ENCODE results near the gene AKR1B1. TPM values are rescaled to one million over a fixed set of nuclear protein-coding genes. Genes with fewer than 3 reads are reported as not detected.

AKR1B1 gene
- total RNA-seq, 4 donors from 2014 or later: 90.4 to 147 (median 123) TPM

DNA sequence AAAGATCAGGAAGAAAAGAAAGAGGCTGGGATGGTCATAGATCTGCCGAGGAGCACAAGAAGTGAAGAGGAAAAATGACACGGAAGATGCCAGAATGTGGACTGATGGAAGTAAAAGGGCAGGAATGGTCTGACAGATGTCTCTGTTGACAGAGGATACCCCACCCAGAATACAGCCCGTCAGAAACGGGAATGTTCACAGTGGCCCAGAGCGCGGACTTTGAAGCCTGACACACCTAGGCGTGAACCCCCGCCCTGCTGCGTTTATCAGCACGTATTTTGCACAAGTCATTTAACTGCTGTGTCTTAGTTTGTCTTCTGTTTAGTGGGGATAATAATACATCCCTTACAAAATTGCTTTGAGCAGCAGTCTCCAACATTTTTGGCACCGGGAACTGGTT, 27.1 kb downstream of the AKR1B1 start:
- TF ChIP-seq, protein P1, sequence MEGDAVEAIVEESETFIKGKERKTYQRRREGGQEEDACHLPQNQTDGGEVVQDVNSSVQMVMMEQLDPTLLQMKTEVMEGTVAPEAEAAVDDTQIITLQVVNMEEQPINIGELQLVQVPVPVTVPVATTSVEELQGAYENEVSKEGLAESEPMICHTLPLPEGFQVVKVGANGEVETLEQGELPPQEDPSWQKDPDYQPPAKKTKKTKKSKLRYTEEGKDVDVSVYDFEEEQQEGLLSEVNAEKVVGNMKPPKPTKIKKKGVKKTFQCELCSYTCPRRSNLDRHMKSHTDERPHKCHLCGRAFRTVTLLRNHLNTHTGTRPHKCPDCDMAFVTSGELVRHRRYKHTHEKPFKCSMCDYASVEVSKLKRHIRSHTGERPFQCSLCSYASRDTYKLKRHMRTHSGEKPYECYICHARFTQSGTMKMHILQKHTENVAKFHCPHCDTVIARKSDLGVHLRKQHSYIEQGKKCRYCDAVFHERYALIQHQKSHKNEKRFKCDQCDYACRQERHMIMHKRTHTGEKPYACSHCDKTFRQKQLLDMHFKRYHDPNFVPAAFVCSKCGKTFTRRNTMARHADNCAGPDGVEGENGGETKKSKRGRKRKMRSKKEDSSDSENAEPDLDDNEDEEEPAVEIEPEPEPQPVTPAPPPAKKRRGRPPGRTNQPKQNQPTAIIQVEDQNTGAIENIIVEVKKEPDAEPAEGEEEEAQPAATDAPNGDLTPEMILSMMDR (IDR thresholded peaks at IDR 0.05; ENCODE audit: low read depth): no peak

DNA sequence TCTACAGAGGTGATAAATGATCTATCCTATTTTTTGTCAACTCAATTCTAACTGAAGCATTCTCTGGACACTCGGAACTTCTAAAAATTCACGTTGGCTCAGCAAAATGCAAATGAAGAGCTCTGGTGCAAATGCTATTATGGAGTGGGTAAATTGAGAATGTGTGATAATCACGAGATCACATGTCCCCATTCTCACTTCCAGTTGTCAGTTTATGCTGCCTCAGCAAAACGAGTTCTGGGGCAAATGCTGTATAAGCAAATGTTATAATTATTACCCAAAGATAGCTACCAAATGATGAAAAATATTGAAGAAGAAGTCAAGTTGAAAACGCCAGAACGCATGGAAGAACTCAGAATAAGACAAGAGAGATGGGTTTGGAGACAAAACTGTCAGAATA, 29.4 kb downstream of the AKR1B1 start:
- TF ChIP-seq, protein P1 (IDR thresholded peaks at IDR 0.05; ENCODE audit: low read depth): no peak

DNA sequence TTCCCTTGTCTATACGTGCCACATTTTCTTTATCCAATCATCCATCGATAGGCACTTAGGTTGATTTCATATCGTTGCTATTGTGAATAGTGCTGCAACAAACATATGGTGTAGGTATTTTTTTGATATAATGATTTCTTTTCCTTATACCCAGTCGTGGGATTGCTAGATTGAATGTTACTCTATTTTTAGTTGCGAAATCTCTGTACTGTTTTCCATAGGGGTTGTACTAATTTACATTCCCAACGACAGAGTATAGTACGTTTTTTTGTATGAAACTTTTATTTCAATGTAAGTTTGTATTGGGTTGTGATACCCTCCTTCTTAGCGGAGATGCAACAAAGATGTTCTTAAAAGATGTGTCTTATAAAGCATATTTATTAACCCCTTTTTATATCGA, 30.0 kb downstream of the AKR1B1 start:
- TF ChIP-seq, protein P1 (IDR thresholded peaks at IDR 0.05; ENCODE audit: low read depth): no peak

DNA sequence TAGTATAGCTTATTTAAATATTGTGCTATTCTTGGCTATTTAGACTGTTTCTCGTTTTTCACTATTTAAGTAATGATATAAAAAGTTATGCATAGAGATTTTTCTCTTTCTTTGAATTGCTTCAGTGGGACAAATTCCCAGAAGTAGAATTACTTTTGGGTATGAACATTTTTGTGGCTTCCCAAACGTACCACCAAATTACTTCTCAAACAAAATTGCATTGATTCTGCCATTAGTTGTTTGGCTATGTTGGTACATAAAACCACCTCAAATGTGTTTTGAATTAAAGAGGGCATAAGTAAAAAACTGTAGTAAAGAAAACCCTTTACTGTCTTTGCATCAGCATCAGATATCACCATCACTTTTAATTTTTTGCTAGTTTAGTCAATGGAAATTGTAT, 31.0 kb downstream of the AKR1B1 start:
- TF ChIP-seq, protein P1 (IDR thresholded peaks at IDR 0.05; ENCODE audit: low read depth): no peak

DNA sequence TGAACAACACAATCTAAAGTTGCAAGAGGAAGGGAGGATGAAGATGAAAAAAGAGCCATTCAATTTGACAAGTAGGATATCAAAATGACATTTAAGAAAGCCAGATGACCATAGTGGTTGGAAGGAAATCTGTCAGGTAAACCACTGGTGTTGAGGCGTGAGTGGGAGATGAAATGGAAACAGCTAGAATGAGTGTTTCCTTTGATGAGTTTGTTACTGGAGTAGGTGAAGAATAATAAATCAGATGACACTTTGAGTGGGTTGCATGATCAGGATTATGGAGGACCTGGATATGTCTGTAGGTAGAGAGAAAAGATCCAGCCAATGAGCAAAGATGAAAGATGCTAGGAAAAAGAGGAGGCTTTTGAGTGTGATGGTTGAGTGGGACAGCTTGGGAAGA, 33.1 kb downstream of the AKR1B1 start:
- TF ChIP-seq, protein P1 (IDR thresholded peaks at IDR 0.05; ENCODE audit: low read depth): no peak

DNA sequence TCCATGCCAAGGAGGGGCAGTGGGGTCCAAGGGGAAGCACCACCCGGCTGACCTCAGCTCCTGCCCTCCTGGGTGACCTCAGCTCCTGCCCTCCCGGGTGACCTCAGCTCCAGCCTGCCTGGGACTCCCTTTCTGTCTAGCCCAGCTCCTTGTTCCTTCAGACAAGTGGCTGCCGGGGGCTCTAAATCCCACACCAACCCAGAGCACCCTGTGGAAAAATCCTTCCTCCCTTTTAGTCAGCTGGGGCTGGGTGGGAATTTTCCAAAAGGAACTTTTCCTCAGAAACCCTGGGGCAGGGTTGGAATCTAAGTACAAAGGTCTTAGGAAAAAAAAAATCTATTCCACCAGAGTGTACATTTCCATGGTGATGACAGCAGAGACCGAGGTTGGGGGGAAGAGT, 36.3 kb downstream of the AKR1B1 start:
- TF ChIP-seq, protein P1 (IDR thresholded peaks at IDR 0.05; ENCODE audit: low read depth): no peak

DNA sequence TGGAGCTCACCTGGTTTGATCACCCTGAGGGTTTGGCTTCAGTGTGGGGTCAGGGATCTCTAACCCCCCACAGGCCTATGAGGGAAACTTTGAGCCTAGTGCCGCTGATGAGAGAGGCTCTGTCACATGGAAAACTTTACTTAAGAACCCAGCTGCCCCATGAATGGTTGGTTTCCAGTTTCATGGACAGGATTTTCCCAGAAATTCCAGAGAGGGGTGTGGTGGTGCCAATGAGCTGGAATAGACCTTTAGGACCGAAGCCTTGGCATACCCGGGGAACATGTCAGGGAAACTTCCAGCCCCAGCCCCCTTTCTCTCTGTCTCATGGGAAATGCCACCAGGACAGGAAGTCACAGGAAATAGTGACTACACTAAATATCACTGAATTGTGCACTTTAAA, 36.9 kb downstream of the AKR1B1 start:
- TF ChIP-seq, protein P1 (IDR thresholded peaks at IDR 0.05; ENCODE audit: low read depth): no peak

Measured in subcutaneous adipose tissue (tissue), 4 donors.